ENCODE data around the gene NAV2. TPM values are rescaled to one million over a fixed set of nuclear protein-coding genes. Genes with fewer than 3 reads are reported as not detected.

NAV2 gene
- total and polyA plus RNA-seq, 5 donors = 4.4 to 12.9 (median 8.6) TPM

GRCh38 chr11:19985111-19985510 is 272.5 kb downstream of the NAV2 start:
- no peaks in the 10 kb centered on the region for H3K9me3 ChIP-seq (ENCODE audit: control insufficient read depth, low read length)
- no peak for ATAC-seq
- intact Hi-C loops (cut with DNase I) = no loop called here
- H3K27ac ChIP-seq (ENCODE audit: low read length) = no peak overlapping the region
- H3K4me3 ChIP-seq (ENCODE audit: low read length) = no peak overlapping the region
- H3K27me3 ChIP-seq (ENCODE audit: control insufficient read depth, insufficient read depth) = no peaks in the 10 kb centered on the region
- peaks cover 3% of the 10 kb centered on the region for H3K4me1 ChIP-seq (ENCODE audit: control insufficient read depth, insufficient read depth, low read length)
- no peak for DNase-seq

- Histone ChIP-seq H3K4me3 (ENCODE audit: low read length) (no peak overlapping the region), H3K27ac (ENCODE audit: low read length) (peak overlapping the region; percentile 64), H3K27me3 (ENCODE audit: control insufficient read depth, insufficient read depth) (no peaks in the 10 kb centered on the region), H3K4me1 (ENCODE audit: control insufficient read depth, insufficient read depth, low read length) (peaks cover 3% of the 10 kb centered on the region), H3K9me3 (ENCODE audit: control insufficient read depth, low read length) (no peaks in the 10 kb centered on the region)
- intact Hi-C loops (cut with DNase I) = no loop called here
- WGBS = 21% methylated on average over 2 of the region's 2 CpGs
- peak; percentile 36 to 51 for ATAC-seq
- no peak for DNase-seq
These were observed 274.7 kb downstream of the NAV2 start for GRCh38 chr11:19987331-19987801.

GRCh38 chr11:19988598-19988997 is 276.0 kb downstream of the NAV2 start:
- Histone ChIP-seq H3K4me3 (ENCODE audit: low read length) (no peak overlapping the region), H3K27ac (ENCODE audit: low read length) (peak overlapping the region; percentile 47), H3K9me3 (ENCODE audit: control insufficient read depth, low read length) (no peaks in the 10 kb centered on the region), H3K4me1 (ENCODE audit: control insufficient read depth, insufficient read depth, low read length) (peaks cover 3% of the 10 kb centered on the region), H3K27me3 (ENCODE audit: control insufficient read depth, insufficient read depth) (no peaks in the 10 kb centered on the region)
- ATAC-seq = peak; percentile 82 to 84
- WGBS = 30% methylated on average over 2 of the region's 2 CpGs
- intact Hi-C loops (cut with DNase I) = no loop called here
- peak in 2 of 3 donors; percentile 54 to 61 for DNase-seq

- peak overlapping the region; percentile 47 for H3K27ac ChIP-seq (ENCODE audit: low read length)
- no peak for DNase-seq
- no peaks in the 10 kb centered on the region for H3K27me3 ChIP-seq (ENCODE audit: control insufficient read depth, insufficient read depth)
- 88% methylated on average over 2 of the region's 2 CpGs for WGBS
- no peaks in the 10 kb centered on the region for H3K9me3 ChIP-seq (ENCODE audit: control insufficient read depth, low read length)
- H3K4me3 ChIP-seq (ENCODE audit: low read length) = no peak overlapping the region
- H3K4me1 ChIP-seq (ENCODE audit: control insufficient read depth, insufficient read depth, low read length) = peaks cover 3% of the 10 kb centered on the region
- intact Hi-C loops (cut with DNase I) = no loop called here
- ATAC-seq = no peak
These were observed 276.6 kb downstream of the NAV2 start for GRCh38 chr11:19989191-19989590.

GRCh38 chr11:19992162-19992561 is 279.5 kb downstream of the NAV2 start:
- H3K4me1 ChIP-seq (ENCODE audit: control insufficient read depth, insufficient read depth, low read length) = peaks cover 9% of the 10 kb centered on the region
- ATAC-seq (no peak), DNase-seq (no peak)

GRCh38 chr11:19992998-19993397 is 280.4 kb downstream of the NAV2 start:
- H3K9me3 ChIP-seq (ENCODE audit: control insufficient read depth, low read length) = no peaks in the 10 kb centered on the region
- intact Hi-C loops (cut with DNase I) = no loop called here
- DNase-seq (no peak), ATAC-seq (no peak)
- H3K4me1 ChIP-seq (ENCODE audit: control insufficient read depth, insufficient read depth, low read length) = peaks cover 9% of the 10 kb centered on the region
- H3K4me3 ChIP-seq (ENCODE audit: low read length) = no peak overlapping the region
- H3K27me3 ChIP-seq (ENCODE audit: control insufficient read depth, insufficient read depth) = no peaks in the 10 kb centered on the region
- no peak overlapping the region for H3K27ac ChIP-seq (ENCODE audit: low read length)

More at GRCh38 chr11:19992162-19992561, 279.5 kb downstream of the NAV2 start:
- Histone ChIP-seq H3K4me3 (ENCODE audit: low read length) (no peak overlapping the region), H3K9me3 (ENCODE audit: control insufficient read depth, low read length) (no peaks in the 10 kb centered on the region), H3K27ac (ENCODE audit: low read length) (no peak overlapping the region), H3K27me3 (ENCODE audit: control insufficient read depth, insufficient read depth) (no peaks in the 10 kb centered on the region)
- intact Hi-C loops (cut with DNase I) = no loop called here

- 70% methylated on average over 3 of the region's 3 CpGs for WGBS
- H3K4me1 ChIP-seq (ENCODE audit: control insufficient read depth, insufficient read depth, low read length) = peaks cover 8% of the 10 kb centered on the region
- intact Hi-C loops (cut with DNase I) = no loop called here
- DNase-seq = no peak
- no peak overlapping the region for H3K4me3 ChIP-seq (ENCODE audit: low read length)
- peak overlapping the region; percentile 59 for H3K27ac ChIP-seq (ENCODE audit: low read length)
- no peaks in the 10 kb centered on the region for H3K9me3 ChIP-seq (ENCODE audit: control insufficient read depth, low read length)
- H3K27me3 ChIP-seq (ENCODE audit: control insufficient read depth, insufficient read depth) = no peaks in the 10 kb centered on the region
- ATAC-seq = no peak
These were observed 282.0 kb downstream of the NAV2 start for GRCh38 chr11:19994672-19995071.

- Histone ChIP-seq H3K27me3 (ENCODE audit: control insufficient read depth, insufficient read depth) (no peaks in the 10 kb centered on the region), H3K4me1 (ENCODE audit: control insufficient read depth, insufficient read depth, low read length) (peaks cover 8% of the 10 kb centered on the region), H3K27ac (ENCODE audit: low read length) (peak overlapping the region; percentile 59), H3K4me3 (ENCODE audit: low read length) (no peak overlapping the region), H3K9me3 (ENCODE audit: control insufficient read depth, low read length) (no peaks in the 10 kb centered on the region)
- 62% methylated on average over 4 of the region's 4 CpGs for WGBS
- intact Hi-C loops (cut with DNase I) = no loop called here
- DNase-seq = peak in 1 of 3 donors; percentile 19
- peak; percentile 72 to 83 for ATAC-seq
These were observed 282.5 kb downstream of the NAV2 start for GRCh38 chr11:19995145-19995544.

- intact Hi-C loops (cut with DNase I) = no loop called here
- Histone ChIP-seq H3K9me3 (ENCODE audit: control insufficient read depth, low read length) (no peaks in the 10 kb centered on the region), H3K27ac (ENCODE audit: low read length) (no peak overlapping the region), H3K4me1 (ENCODE audit: control insufficient read depth, insufficient read depth, low read length) (peaks cover 15% of the 10 kb centered on the region), H3K27me3 (ENCODE audit: control insufficient read depth, insufficient read depth) (no peaks in the 10 kb centered on the region), H3K4me3 (ENCODE audit: low read length) (no peak overlapping the region)
- ATAC-seq (no peak), DNase-seq (no peak)
- 89% methylated on average over 5 of the region's 5 CpGs for WGBS
These were observed 283.9 kb downstream of the NAV2 start for GRCh38 chr11:19996571-19996970.

- no peak overlapping the region for H3K27ac ChIP-seq (ENCODE audit: low read length)
- ATAC-seq = no peak
- H3K27me3 ChIP-seq (ENCODE audit: control insufficient read depth, insufficient read depth) = no peaks in the 10 kb centered on the region
- intact Hi-C loops (cut with DNase I) = no loop called here
- DNase-seq = no peak
- 62% methylated on average over 3 of the region's 3 CpGs for WGBS
- no peak overlapping the region for H3K4me3 ChIP-seq (ENCODE audit: low read length)
- peaks cover 19% of the 10 kb centered on the region for H3K4me1 ChIP-seq (ENCODE audit: control insufficient read depth, insufficient read depth, low read length)
- no peaks in the 10 kb centered on the region for H3K9me3 ChIP-seq (ENCODE audit: control insufficient read depth, low read length)
These were observed 287.3 kb downstream of the NAV2 start for GRCh38 chr11:20000022-20000350.

- Histone ChIP-seq H3K9me3 (ENCODE audit: control insufficient read depth, low read length) (no peaks in the 10 kb centered on the region), H3K4me1 (ENCODE audit: control insufficient read depth, insufficient read depth, low read length) (peaks cover 15% of the 10 kb centered on the region), H3K4me3 (ENCODE audit: low read length) (no peak overlapping the region), H3K27me3 (ENCODE audit: control insufficient read depth, insufficient read depth) (no peaks in the 10 kb centered on the region), H3K27ac (ENCODE audit: low read length) (peak overlapping the region; percentile 25)
- intact Hi-C loops (cut with DNase I) = no loop called here
- peak; percentile 54 to 62 for ATAC-seq
- WGBS = 51% methylated on average over 13 of the region's 13 CpGs
- DNase-seq = peak in 2 of 3 donors; percentile 50 to 51
These were observed 287.9 kb downstream of the NAV2 start for GRCh38 chr11:20000351-20001134.
